Small intestine (tissue), 7 donors: ENCODE measurements around the gene CDK5RAP1. TPM values are rescaled to one million over a fixed set of nuclear protein-coding genes. Genes with fewer than 3 reads are reported as not detected.

Experiments used
- DNase-seq, 2 donors: peaks; one replicate each; pipeline versions ENCODE4 v3.0.0 to v3.0.0-alpha.2; 2013
- FAIRE-seq: peaks from 2 replicates; lab custom pipeline; 2012; peaks lifted over from hg19 to GRCh38; lab: Jason Lieb, UNC
- H3K27ac ChIP-seq, 3 donors: one replicate each; pipeline ENCODE4 v1.5.1; 2013; ENCODE audit warnings: low read length in 2 of 3, mild to moderate bottlenecking in 2 of 3, control low read depth in 1 of 3, inconsistent platforms in 1 of 3, low read depth in 1 of 3, moderate library complexity in 1 of 3
- H3K27me3 ChIP-seq, 3 donors: one replicate each; pipeline ENCODE4 v1.6.1; 2013; ENCODE audit warnings: low read length in 3 of 3, inconsistent platforms in 1 of 3; ENCODE audit not compliant: control insufficient read depth in 3 of 3, insufficient read depth in 3 of 3
- H3K36me3 ChIP-seq, 3 donors: one replicate each; pipeline ENCODE4 v1.6.1; 2013; ENCODE audit warnings: low read length in 3 of 3, inconsistent platforms in 1 of 3, low read depth in 1 of 3, mild to moderate bottlenecking in 1 of 3, moderate library complexity in 1 of 3; ENCODE audit not compliant: control insufficient read depth in 3 of 3, insufficient read depth in 2 of 3
- H3K4me1 ChIP-seq, 3 donors: one replicate each; pipeline ENCODE4 v1.6.1; 2013; ENCODE audit warnings: low read length in 2 of 3, inconsistent platforms in 1 of 3, low read depth in 1 of 3, mild to moderate bottlenecking in 1 of 3, moderate library complexity in 1 of 3; ENCODE audit not compliant: control insufficient read depth in 3 of 3, insufficient read depth in 2 of 3
- H3K4me3 ChIP-seq, 3 donors: one replicate each; pipeline ENCODE4 v1.5.1; 2013; ENCODE audit warnings: low read length in 3 of 3, control low read depth in 1 of 3, inconsistent platforms in 1 of 3, low read depth in 1 of 3, mild to moderate bottlenecking in 1 of 3, moderate library complexity in 1 of 3
- H3K9me3 ChIP-seq, 2 donors: one replicate each; pipeline ENCODE4 v1.6.1; 2013; ENCODE audit warnings: low read depth in 1 of 2, low read length in 1 of 2; ENCODE audit not compliant: control insufficient read depth in 2 of 2, insufficient read depth in 1 of 2
- WGBS, 3 donors: extraction: QIAGEN DNeasy Blood & Tissue Kit; methylation state at CpG; one replicate each; pipeline ENCODE4 v1.1.7; 2013; 5-methylcytosine and 5-hydroxymethylcytosine counted together
- polyA plus RNA-seq, 4 donors: library from polyadenylated mRNA; stranded (reverse) in 3 of 4; unstranded in 1 of 4; fragments of 200-250 nt in 3 of 4; fragments of 120-200 nt in 1 of 4; gene quantifications; one replicate each; pipeline versions ENCODE4 v1.2.1 to v1.2.3, GENCODE V29; 2013
- donor health status: healthy with polysubstance abuse.
- donor health status: control.
- donor health status: control.
- donor health status: Bipolar disorder and iron deficiency.
- donor health status: healthy.

CDK5RAP1 gene
- polyA plus RNA-seq, 4 donors, result 30.0 to 32.0 (median 30.3) TPM

GRCh38 chr20:33386673-33387072, 14.6 kb downstream of the CDK5RAP1 start:
- 89 to 100% (median 94%) methylated on average over 1 of the region's 1 CpG for WGBS, 3 donors
- Histone ChIP-seq H3K27me3 (no peaks in the 10 kb centered on the region), H3K4me1 (no peaks in the 10 kb centered on the region), H3K4me3 (no peak overlapping the region), H3K36me3 (peaks cover 2 to 40% (median 12%) of the 10 kb centered on the region in 3 donors), H3K27ac (no peak overlapping the region), H3K9me3 (peaks cover 0 to 3% of the 10 kb centered on the region in 2 donors)
- FAIRE-seq, result no peak
- DNase-seq, result no peak

- no peak for FAIRE-seq
- H3K9me3 ChIP-seq, result peaks cover 0 to 3% of the 10 kb centered on the region in 2 donors
- DNase-seq, result no peak
- no peaks in the 10 kb centered on the region for H3K27me3 ChIP-seq
- no peaks in the 10 kb centered on the region for H3K4me1 ChIP-seq
- H3K4me3 ChIP-seq, result no peak overlapping the region
- H3K27ac ChIP-seq, result no peak overlapping the region
- H3K36me3 ChIP-seq, result peaks cover 11 to 38% (median 16%) of the 10 kb centered on the region in 3 donors
- WGBS, 3 donors, result 88 to 95% (median 88%) methylated on average over 2 of the region's 2 CpGs
These were observed 24.0 kb downstream of the CDK5RAP1 start for GRCh38 chr20:33377366-33377765.

GRCh38 chr20:33373735-33374605, 27.3 kb downstream of the CDK5RAP1 start:
- Histone ChIP-seq H3K27me3 (no peaks in the 10 kb centered on the region), H3K9me3 (peaks cover 0 to 3% of the 10 kb centered on the region in 2 donors), H3K36me3 (peaks cover 9 to 46% (median 9%) of the 10 kb centered on the region in 3 donors), H3K4me1 (no peaks in the 10 kb centered on the region), H3K4me3 (no peak overlapping the region), H3K27ac (peak overlapping the region in 1 of 3 donors; percentile 18)
- DNase-seq (peak in 1 of 2 donors; percentile 13), FAIRE-seq (no peak)
- WGBS, 3 donors, result 82 to 92% (median 82%) methylated on average over 4 of the region's 4 CpGs

GRCh38 chr20:33372993-33373441, 28.3 kb downstream of the CDK5RAP1 start:
- FAIRE-seq, result no peak
- peaks cover 4 to 44% (median 6%) of the 10 kb centered on the region in 3 donors for H3K36me3 ChIP-seq
- no peak overlapping the region for H3K4me3 ChIP-seq
- H3K27me3 ChIP-seq, result no peaks in the 10 kb centered on the region
- peak overlapping the region in 1 of 3 donors; percentile 70 for H3K27ac ChIP-seq
- peaks cover 0 to 3% of the 10 kb centered on the region in 2 donors for H3K9me3 ChIP-seq
- DNase-seq, result no peak
- H3K4me1 ChIP-seq, result no peaks in the 10 kb centered on the region
- WGBS, 3 donors, result 91 to 95% (median 92%) methylated on average over 4 of the region's 4 CpGs

DNA sequence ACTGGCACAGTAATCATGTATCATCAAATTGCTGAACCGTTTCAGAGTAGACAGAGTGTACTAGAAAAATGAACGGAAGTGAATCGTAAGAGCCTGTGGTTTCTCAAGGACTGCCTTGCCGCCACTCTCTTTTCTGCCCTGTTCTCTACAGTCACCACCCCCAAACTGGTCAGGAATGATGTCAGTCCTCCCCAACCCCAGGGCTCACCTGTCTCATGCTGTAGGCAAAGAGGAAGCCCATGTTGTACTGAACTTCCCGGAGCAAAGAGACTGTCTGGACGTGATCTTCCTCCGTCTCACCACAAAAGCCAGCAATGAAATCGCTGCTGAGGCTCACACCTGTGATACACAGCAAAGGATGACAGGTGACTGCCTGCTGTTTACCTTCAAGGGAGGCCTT, 31.0 kb downstream of the CDK5RAP1 start:
- H3K9me3 ChIP-seq, result no peaks in the 10 kb centered on the region
- peak overlapping the region in 1 of 3 donors; percentile 73 for H3K27ac ChIP-seq
- WGBS, 3 donors, result 81 to 87% (median 82%) methylated on average over 8 of the region's 8 CpGs
- DNase-seq (peak in 1 of 2 donors; percentile 72), FAIRE-seq (no peak)
- peaks cover 0 to 45% (median 13%) of the 10 kb centered on the region in 3 donors for H3K36me3 ChIP-seq
- H3K27me3 ChIP-seq, result no peaks in the 10 kb centered on the region
- no peaks in the 10 kb centered on the region for H3K4me1 ChIP-seq
- no peak overlapping the region for H3K4me3 ChIP-seq

- H3K36me3 ChIP-seq, result peaks cover 10 to 50% (median 28%) of the 10 kb centered on the region in 3 donors
- H3K4me3 ChIP-seq, result no peak overlapping the region
- H3K27me3 ChIP-seq, result no peaks in the 10 kb centered on the region
- H3K9me3 ChIP-seq, result no peaks in the 10 kb centered on the region
- 82 to 90% (median 84%) methylated on average over 1 of the region's 1 CpG for WGBS, 3 donors
- H3K4me1 ChIP-seq, result no peaks in the 10 kb centered on the region
- DNase-seq, result no peak
- no peak for FAIRE-seq
- H3K27ac ChIP-seq, result no peak overlapping the region
These were observed 38.4 kb downstream of the CDK5RAP1 start for GRCh38 chr20:33362898-33363297.

- Histone ChIP-seq H3K36me3 (peaks cover 10 to 45% (median 18%) of the 10 kb centered on the region in 3 donors), H3K4me3 (no peak overlapping the region), H3K27me3 (no peaks in the 10 kb centered on the region), H3K27ac (no peak overlapping the region), H3K4me1 (no peaks in the 10 kb centered on the region), H3K9me3 (no peaks in the 10 kb centered on the region)
- no peak for DNase-seq
- WGBS, 3 donors, result 83 to 89% (median 87%) methylated on average over 8 of the region's 8 CpGs
- no peak for FAIRE-seq
These were observed 41.7 kb downstream of the CDK5RAP1 start for GRCh38 chr20:33359399-33360261.

DNA sequence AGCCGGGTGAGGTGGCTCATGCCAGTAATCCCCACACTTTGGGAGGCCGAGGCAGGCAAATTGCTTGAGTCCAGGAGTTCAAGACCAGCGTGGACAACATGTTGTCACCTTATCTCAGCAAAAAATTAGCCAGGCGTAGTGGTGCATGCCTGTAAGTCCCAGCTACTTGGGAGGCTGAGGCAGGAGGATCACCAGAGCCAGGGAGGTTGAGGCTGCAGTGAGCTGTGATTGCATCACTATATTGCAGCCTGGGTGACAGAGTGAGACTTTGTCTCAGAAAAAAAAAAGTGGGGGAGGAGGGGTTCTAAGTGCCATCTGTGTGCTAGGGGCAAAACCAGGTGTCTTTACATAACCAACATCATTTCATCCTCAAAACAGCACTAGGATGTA, 48.3 kb downstream of the CDK5RAP1 start:
- FAIRE-seq, result no peak
- DNase-seq, result no peak

More for the DNA sequence above, 48.3 kb downstream of the CDK5RAP1 start:
- Histone ChIP-seq H3K4me3 (no peak overlapping the region), H3K27me3 (no peaks in the 10 kb centered on the region), H3K36me3 (peaks cover 0 to 31% (median 2%) of the 10 kb centered on the region in 3 donors), H3K9me3 (no peaks in the 10 kb centered on the region), H3K4me1 (no peaks in the 10 kb centered on the region), H3K27ac (no peak overlapping the region)
- 83 to 91% (median 90%) methylated on average over 4 of the region's 4 CpGs for WGBS, 3 donors
